IMR-90 (cell line): Measurements from ENCODE around the gene CLEC16A. TPM values are rescaled to one million over a fixed set of nuclear protein-coding genes. Genes with fewer than 3 reads are reported as not detected.

Experiments
- ATAC-seq: fragments of 200-7000 bp; cut with Tn5 transposase; 2 replicates; pipeline ENCODE4 v1.9.1; 2020; ENCODE audit warnings: low read depth, mild to moderate bottlenecking, moderate library complexity
- BruUV-seq: library from RNA; stranded (reverse); fragments of 400-500 nt; replicated peaks from 2 replicates; lab custom pipeline; 2021; lab: Mats Ljungman, UMichigan
- CTCF ChIA-PET: fragments of 300-600 bp; formaldehyde crosslinking; extraction: SDS; loops from one replicate; lab custom pipeline; 2021; ENCODE audit warnings: antibody characterized with exemption; lab: Yijun Ruan, JAX
- POLR2A ChIA-PET: fragments of 300-600 bp; sonication (Branson Sonifier 250); formaldehyde crosslinking; loops from one replicate; lab custom pipeline; 2022; ENCODE audit warnings: antibody characterized with exemption; ENCODE audit not compliant: unreplicated experiment; lab: Charles Lee
- DNase-seq: peaks from one replicate; pipeline ENCODE4 v3.0.0; 2013
- H2AFZ ChIP-seq: replicated peaks from 2 replicates; pipeline ENCODE3; 2013; ENCODE audit warnings: low read length, mild to moderate bottlenecking; ENCODE audit not compliant: poor library complexity
- H2AK5ac ChIP-seq: 2 replicates; pipeline ENCODE4 v1.6.1; 2013; ENCODE audit warnings: low read depth, low read length, inconsistent platforms
- H2AK9ac ChIP-seq: replicated peaks from 2 replicates; pipeline ENCODE3; 2013; ENCODE audit warnings: mild to moderate bottlenecking, low read depth, low read length, moderate library complexity; ENCODE audit not compliant: poor library complexity
- H2BK120ac ChIP-seq: 2 replicates; pipeline ENCODE4 v1.6.1; 2013; ENCODE audit warnings: low read depth, low read length, inconsistent platforms
- H2BK15ac ChIP-seq: 3 replicates; pipeline ENCODE4 v1.6.1; 2013; ENCODE audit warnings: low read depth, low read length, inconsistent platforms
- H2BK20ac ChIP-seq: 2 replicates; pipeline ENCODE4 v1.6.1; 2013; ENCODE audit warnings: low read depth, mild to moderate bottlenecking, inconsistent platforms, low read length, moderate library complexity
- H2BK5ac ChIP-seq: 2 replicates; pipeline ENCODE4 v1.6.1; 2013; ENCODE audit warnings: mild to moderate bottlenecking, low read depth, low read length, inconsistent platforms; ENCODE audit not compliant: poor library complexity, severe bottlenecking
- H3K14ac ChIP-seq: replicated peaks from 2 replicates; pipeline ENCODE4 v1.6.1; 2013; ENCODE audit warnings: low read depth, low read length, inconsistent platforms
- H3K18ac ChIP-seq: 2 replicates; pipeline ENCODE4 v1.6.1; 2013; ENCODE audit warnings: low read depth, low read length, control low read depth
- H3K23ac ChIP-seq: 2 replicates; pipeline ENCODE4 v1.6.1; 2013; ENCODE audit warnings: low read depth, low read length, inconsistent platforms
- H3K27ac ChIP-seq: 2 replicates; pipeline ENCODE4 v1.5.1; 2013; ENCODE audit warnings: mild to moderate bottlenecking, control low read depth, low read length; ENCODE audit not compliant: insufficient read depth
- H3K27me3 ChIP-seq: 2 replicates; pipeline ENCODE4 v1.6.1; 2013; ENCODE audit warnings: low read length; ENCODE audit not compliant: control insufficient read depth, insufficient read depth
- H3K36me3 ChIP-seq: 2 replicates; pipeline ENCODE4 v1.6.1; 2013; ENCODE audit warnings: low read length, mixed read lengths; ENCODE audit not compliant: control insufficient read depth, insufficient read depth
- H3K4ac ChIP-seq: 2 replicates; pipeline ENCODE4 v1.6.1; 2013; ENCODE audit warnings: low read depth, low read length, inconsistent platforms
- H3K4me1 ChIP-seq: 2 replicates; pipeline ENCODE4 v1.6.1; 2013; ENCODE audit warnings: low read length, mixed read lengths; ENCODE audit not compliant: control insufficient read depth, insufficient read depth
- H3K4me2 ChIP-seq: 2 replicates; pipeline ENCODE4 v1.6.1; 2013; ENCODE audit warnings: low read depth, mild to moderate bottlenecking, control low read depth, low read length, moderate library complexity
- H3K4me3 ChIP-seq: 2 replicates; pipeline ENCODE4 v1.5.1; 2013; ENCODE audit warnings: low read depth, mild to moderate bottlenecking, control low read depth, low read length, moderate library complexity; ENCODE audit not compliant: insufficient read depth
- H3K56ac ChIP-seq: 2 replicates; pipeline ENCODE4 v1.6.1; 2013; ENCODE audit warnings: low read length, inconsistent platforms; ENCODE audit not compliant: insufficient read depth; ENCODE audit errors: extremely low read depth
- H3K79me1 ChIP-seq, 2 experiments: 2 replicates each; pipeline ENCODE4 v1.6.1; 2013; ENCODE audit warnings: low read length in 2 of 2, inconsistent platforms in 1 of 2, low read depth in 1 of 2
- H3K9ac ChIP-seq: 2 replicates; pipeline ENCODE4 v1.6.1; 2013; ENCODE audit warnings: low read depth, low read length, control low read depth
- H3K9me1 ChIP-seq: 2 replicates; pipeline ENCODE4 v1.6.1; 2013; ENCODE audit warnings: low read length, inconsistent platforms; ENCODE audit not compliant: insufficient read depth
- H3K9me3 ChIP-seq: 2 replicates; pipeline ENCODE4 v1.6.1; 2013; ENCODE audit warnings: low read length; ENCODE audit not compliant: control insufficient read depth, insufficient read depth
- H4K20me1 ChIP-seq: 2 replicates; pipeline ENCODE4 v1.6.1; 2013; ENCODE audit warnings: low read length, inconsistent platforms; ENCODE audit not compliant: insufficient read depth
- H4K5ac ChIP-seq: 2 replicates; pipeline ENCODE4 v1.6.1; 2013; ENCODE audit warnings: mild to moderate bottlenecking, low read depth, low read length, control low read depth
- H4K8ac ChIP-seq, 2 experiments: 2 replicates each; pipeline ENCODE4 v1.6.1; 2013; ENCODE audit warnings: low read depth in 2 of 2, low read length in 2 of 2, control low read depth in 1 of 2, inconsistent platforms in 1 of 2
- H4K91ac ChIP-seq: 2 replicates; pipeline ENCODE4 v1.6.1; 2013; ENCODE audit warnings: low read depth, low read length, inconsistent platforms; ENCODE audit not compliant: insufficient read depth
- BHLHE40 ChIP-seq: fragments of 150-350 bp; IDR thresholded peaks from 2 replicates; pipeline ENCODE4 v1.6.1; 2016; ENCODE audit warnings: mild to moderate bottlenecking, low read depth, low read length
- CTCF ChIP-seq: conservative IDR thresholded peaks from 2 replicates; pipeline ENCODE4 v1.5.1; 2012; ENCODE audit warnings: mild to moderate bottlenecking, low read depth, low read length, improper control_type of control experiment
- ELK1 ChIP-seq: fragments of 150-350 bp; IDR thresholded peaks from 2 replicates; pipeline ENCODE4 v1.6.1; 2016; ENCODE audit warnings: low read depth, mild to moderate bottlenecking, low read length, moderate library complexity, borderline replicate concordance
- FOS ChIP-seq: fragments of 150-350 bp; IDR thresholded peaks from 2 replicates; pipeline ENCODE4 v1.6.1; 2016; ENCODE audit warnings: low read depth, low read length
- MAFK ChIP-seq: IDR thresholded peaks from 2 replicates; pipeline ENCODE4 v1.6.1; 2012; ENCODE audit warnings: low read depth, low read length, improper control_type of control experiment
- MXI1 ChIP-seq: IDR thresholded peaks from 2 replicates; pipeline ENCODE4 v1.6.1; 2012; ENCODE audit warnings: low read depth, mild to moderate bottlenecking, low read length, moderate library complexity, borderline replicate concordance
- NFE2L2 ChIP-seq: fragments of 150-350 bp; IDR thresholded peaks from 2 replicates; pipeline ENCODE4 v1.6.1; 2016; ENCODE audit warnings: low read depth, mild to moderate bottlenecking, low read length
- RAD21 ChIP-seq: IDR thresholded peaks from 2 replicates; pipeline ENCODE4 v1.6.1; 2012; ENCODE audit warnings: low read length, improper control_type of control experiment
- RCOR1 ChIP-seq: IDR thresholded peaks from 2 replicates; pipeline ENCODE4 v1.6.1; 2012; ENCODE audit warnings: mild to moderate bottlenecking, low read length, improper control_type of control experiment; ENCODE audit not compliant: insufficient replicate concordance
- RFX5 ChIP-seq: IDR thresholded peaks from 2 replicates; pipeline ENCODE4 v1.8.0; 2012; ENCODE audit warnings: low read depth, mild to moderate bottlenecking, low read length, moderate library complexity
- SMC3 ChIP-seq: fragments of 150-350 bp; IDR thresholded peaks from 2 replicates; pipeline ENCODE4 v1.6.1; 2016; ENCODE audit warnings: low read depth, mild to moderate bottlenecking, antibody characterized with exemption, low read length, moderate library complexity
- USF2 ChIP-seq: fragments of 150-350 bp; IDR thresholded peaks from 2 replicates; pipeline ENCODE4 v1.6.1; 2017; ENCODE audit warnings: mild to moderate bottlenecking, antibody characterized with exemption, low read length, low read depth
- WGBS, 2 experiments: methylation state at CpG; one replicate each; pipeline versions ENCODE4 v1.1.5 to v1.1.7; 2013; ENCODE audit warnings: missing lambda C conversion rate in 2 of 2; ENCODE audit not compliant: insufficient read length in 1 of 2; ENCODE audit errors: extremely low coverage in 2 of 2; 5-methylcytosine and 5-hydroxymethylcytosine counted together
- dilution Hi-C: fragments of 300-500 bp; cut with HindIII; formaldehyde crosslinking; loops from one replicate; pipeline ENCODE4 v1.14.3; 2018; ENCODE audit warnings: low sequenced_read_pairs; ENCODE audit not compliant: unreplicated experiment
- in situ Hi-C: fragments of 300-500 bp; cut with MboI; formaldehyde crosslinking; loops from 3 replicates; pipeline ENCODE4 v1.14.3; 2019; ENCODE audit warnings: low sequenced_read_pairs, inconsistent platforms, mixed read lengths
- intact Hi-C: fragments of 100-400 bp; cut with micrococcal nuclease; formaldehyde crosslinking; loops from 2 replicates; pipeline ENCODE4 v1.10.0; 2022
- polyA plus RNA-seq, 3 experiments: library from polyadenylated mRNA; depleted of rRNA; stranded (reverse); fragments of >200 nt; gene quantifications; 2 replicates each; pipeline ENCODE4 v1.2.3, GENCODE V29; 2012; ENCODE audit warnings: low replicate concordance in 1 of 3
- total RNA-seq: library from RNA; depleted of rRNA; stranded (reverse); fragments of >200 nt; gene quantifications from 2 replicates; pipeline ENCODE4 v1.2.3, GENCODE V29; 2012

Gene CLEC16A
- total and polyA plus RNA-seq, 2 of the 4 experiments (the other 2 are of a cell fraction) = 15.9 to 16.5 TPM

- Histone ChIP-seq H2BK15ac (peak overlapping the region; percentile 95; the same call in 2 of the 3 replicates), H3K4ac (peak overlapping the region; percentile 92), H4K20me1 (no peaks in the 10 kb centered on the region), H4K8ac (peak overlapping the region; percentile 14 to 89; a peak in 3 of 4 replicates), H2BK5ac (peak overlapping the region; percentile 77), H3K4me1 (peaks cover 23% of the 10 kb centered on the region), H3K14ac (peak overlapping the region; percentile 98), H4K91ac (peak overlapping the region; percentile 98), H2AFZ (peak overlapping the region; percentile 37), H3K36me3 (peaks cover 19% of the 10 kb centered on the region), H3K56ac (peak overlapping the region; percentile 50), H4K5ac (peak overlapping the region; percentile 97), H3K18ac (peak overlapping the region; percentile 98), H3K9ac (peak overlapping the region; percentile 57; the same call in 1 of the 2 replicates), H2BK120ac (peak overlapping the region; percentile 99), H3K27ac (peak overlapping the region; percentile 86), H2AK5ac (peak overlapping the region; percentile 96), H3K23ac (peak overlapping the region; percentile 96), H2BK20ac (peak overlapping the region; percentile 91), H3K9me1 (peaks cover 31% of the 10 kb centered on the region), H3K27me3 (no peaks in the 10 kb centered on the region), H2AK9ac (peak overlapping the region; percentile 81), H3K9me3 (no peaks in the 10 kb centered on the region), H3K79me1 (peaks cover 3 to 21% of the 10 kb centered on the region in 2 experiments; a peak in 1 of 4 replicates), H3K4me3 (no peak overlapping the region), H3K4me2 (peak overlapping the region; percentile 15; the same call in 1 of the 2 replicates)
- dilution Hi-C loops (no loop called here), intact Hi-C loops (no loop called here), in situ Hi-C loops (no loop called here)
- no TSS peak for BruUV-seq
- peak; percentile 18; the same call in 1 of the 2 replicates for ATAC-seq
- TF ChIP-seq RAD21 (no peak), RCOR1 (no peak), MXI1 (no peak), RFX5 (no peak), CTCF (no peak), ELK1 (no peak), SMC3 (no peak), FOS (no peak), USF2 (no peak), MAFK (no peak), NFE2L2 (no peak), BHLHE40 (no peak)
- POLR2A ChIA-PET = no interaction called here
- DNase-seq = no peak
- CTCF ChIA-PET = no interaction called here
- no CpG with 5 or more reads among the region's 5 CpGs for whole genome bisulfite sequencing, 2 experiments
These were observed 102.1 kb downstream of the CLEC16A start for GRCh38 chr16:11046382-11046931.
